Measurements from ENCODE around the gene TFAP2E. TPM values are rescaled to one million over a fixed set of nuclear protein-coding genes. Genes with fewer than 3 reads are reported as not detected.

The TFAP2E gene
- total RNA-seq, 1 donor from 2014 or later = 0.27 TPM

GRCh38 chr1:35588197-35588910, 15.2 kb downstream of the TFAP2E start:
- no peak for ATAC-seq (ENCODE audit: poor library complexity)
- intact Hi-C loops (cut with DNase I) = no loop called here
- no peak for DNase-seq

GRCh38 chr1:35589516-35590427, 16.7 kb downstream of the TFAP2E start:
- no peak for DNase-seq
- intact Hi-C loops (cut with DNase I) = no loop called here
- no peak for ATAC-seq (ENCODE audit: poor library complexity)

- DNase-seq (no peak), ATAC-seq (ENCODE audit: poor library complexity) (no peak)
- intact Hi-C loops (cut with DNase I) = no loop called here
Observed at GRCh38 chr1:35590476-35591040, 17.4 kb downstream of the TFAP2E start.

GRCh38 chr1:35591211-35591610, 18.1 kb downstream of the TFAP2E start:
- intact Hi-C loops (cut with DNase I) = no loop called here
- no peak for ATAC-seq (ENCODE audit: poor library complexity)
- no peak for DNase-seq

GRCh38 chr1:35592991-35593769, 20.1 kb downstream of the TFAP2E start:
- intact Hi-C loops (cut with DNase I) = no loop called here
- no peak for ATAC-seq (ENCODE audit: poor library complexity)
- DNase-seq = no peak

- ATAC-seq (ENCODE audit: poor library complexity) (no peak), DNase-seq (no peak)
- intact Hi-C loops (cut with DNase I) = no loop called here
Observed at GRCh38 chr1:35594005-35594760, 21.1 kb downstream of the TFAP2E start.

- ATAC-seq (ENCODE audit: poor library complexity) (no peak), DNase-seq (no peak)
- intact Hi-C loops (cut with DNase I) = no loop called here
Observed at GRCh38 chr1:35595684-35596083, 22.6 kb downstream of the TFAP2E start.

GRCh38 chr1:35597870-35598269, 24.8 kb downstream of the TFAP2E start:
- ATAC-seq (ENCODE audit: poor library complexity) (no peak), DNase-seq (no peak)
- intact Hi-C loops (cut with DNase I) = no loop called here

- ATAC-seq (ENCODE audit: poor library complexity) (no peak), DNase-seq (no peak)
- intact Hi-C loops (cut with DNase I) = no loop called here
Observed at GRCh38 chr1:35598895-35599294, 25.8 kb downstream of the TFAP2E start.

- DNase-seq (no peak), ATAC-seq (ENCODE audit: poor library complexity) (no peak)
- intact Hi-C loops (cut with DNase I) = no loop called here
Observed at GRCh38 chr1:35599411-35599810, 26.3 kb downstream of the TFAP2E start.

GRCh38 chr1:35600593-35600992, 27.5 kb downstream of the TFAP2E start:
- DNase-seq (no peak), ATAC-seq (ENCODE audit: poor library complexity) (no peak)
- intact Hi-C loops (cut with DNase I) = no loop called here

- intact Hi-C loops (cut with DNase I) = no loop called here
- DNase-seq (no peak), ATAC-seq (ENCODE audit: poor library complexity) (no peak)
Observed at GRCh38 chr1:35603468-35603867, 30.4 kb downstream of the TFAP2E start.

GRCh38 chr1:35603941-35604340, 30.8 kb downstream of the TFAP2E start:
- ATAC-seq (ENCODE audit: poor library complexity) (no peak), DNase-seq (no peak)
- intact Hi-C loops (cut with DNase I) = no loop called here

- ATAC-seq (ENCODE audit: poor library complexity) = no peak
- intact Hi-C loops (cut with DNase I) = no loop called here
Observed at GRCh38 chr1:35605071-35605866, 32.2 kb downstream of the TFAP2E start.

GRCh38 chr1:35605867-35606182, 32.7 kb downstream of the TFAP2E start:
- DNase-seq (no peak), ATAC-seq (ENCODE audit: poor library complexity) (no peak)
- intact Hi-C loops (cut with DNase I) = no loop called here

More at GRCh38 chr1:35605071-35605866, 32.2 kb downstream of the TFAP2E start:
- no peak for DNase-seq

GRCh38 chr1:35611655-35612054, 38.5 kb downstream of the TFAP2E start:
- intact Hi-C loops (cut with DNase I) = no loop called here
- ATAC-seq (ENCODE audit: poor library complexity) = no peak

GRCh38 chr1:35615440-35615839, 42.3 kb downstream of the TFAP2E start:
- intact Hi-C loops (cut with DNase I) = no loop called here
- no peak for ATAC-seq (ENCODE audit: poor library complexity)
- DNase-seq = no peak

More at GRCh38 chr1:35611655-35612054, 38.5 kb downstream of the TFAP2E start:
- no peak for DNase-seq
